COLO829 (cell line): ENCODE measurements around the gene MGME1.

Source experiments
- DNase-seq: peaks from one replicate; pipeline ENCODE4 v3.0.0; 2012; ENCODE audit warnings: low spot score

MGME1 gene

GRCh38 chr20:17968366-17969277, at the start of gene MGME1, which contains the start of gene SNX5:
Gene MGME1, plus strand, starts transcription at chr20:17969018. Its CDS starts 842 bp downstream, at chr20:17969860.
Gene SNX5, minus strand, starts transcription at chr20:17968794. Its CDS starts 369 bp downstream, at chr20:17968425.
- DNase-seq, result peak; percentile 99

GRCh38 chr20:17919149-17919548, 49.7 kb upstream of the MGME1 start:
- no peak for DNase-seq

- no peak for DNase-seq
Observed at GRCh38 chr20:17921774-17922173, 47.0 kb upstream of the MGME1 start.

GRCh38 chr20:17925141-17925939, 43.5 kb upstream of the MGME1 start:
- no peak for DNase-seq

- DNase-seq, result no peak
Observed at GRCh38 chr20:17925940-17926300, 42.9 kb upstream of the MGME1 start.

- DNase-seq, result no peak
Observed at GRCh38 chr20:17928211-17928611, 40.6 kb upstream of the MGME1 start.

GRCh38 chr20:17928633-17929311, 40.0 kb upstream of the MGME1 start:
- no peak for DNase-seq

- no peak for DNase-seq
Observed at GRCh38 chr20:17931513-17931912, 37.3 kb upstream of the MGME1 start.

GRCh38 chr20:17932396-17932795, 36.4 kb upstream of the MGME1 start:
- no peak for DNase-seq

- no peak for DNase-seq
Observed at GRCh38 chr20:17933121-17933520, 35.7 kb upstream of the MGME1 start.

GRCh38 chr20:17933711-17934110, 35.1 kb upstream of the MGME1 start:
- no peak for DNase-seq

GRCh38 chr20:17934141-17934862, 34.5 kb upstream of the MGME1 start:
- no peak for DNase-seq

GRCh38 chr20:17935186-17935585, 33.6 kb upstream of the MGME1 start:
- no peak for DNase-seq

- no peak for DNase-seq
Observed at GRCh38 chr20:17935761-17936160, 33.1 kb upstream of the MGME1 start.

- DNase-seq, result no peak
Observed at GRCh38 chr20:17936286-17936760, 32.5 kb upstream of the MGME1 start.

- no peak for DNase-seq
Observed at GRCh38 chr20:17936761-17937732, 31.8 kb upstream of the MGME1 start.

- DNase-seq, result peak; percentile 86
Observed at GRCh38 chr20:17938871-17939619, 29.8 kb upstream of the MGME1 start.

GRCh38 chr20:17939622-17940223, 29.1 kb upstream of the MGME1 start:
- DNase-seq, result no peak
